H9 (cell line): ENCODE measurements around the gene ITGAE. TPM values are rescaled to one million over a fixed set of nuclear protein-coding genes. Genes with fewer than 3 reads are reported as not detected.

Experiments used
- DNase-seq: peaks from one replicate; pipeline ENCODE4 v3.0.0-alpha.2; 2017
- H2AFZ ChIP-seq: one replicate; pipeline ENCODE4 v1.6.1; 2013; ENCODE audit warnings: mild to moderate bottlenecking, low read length, control low read depth, moderate library complexity
- H2AK5ac ChIP-seq: 2 replicates; pipeline ENCODE4 v1.6.1; 2013; ENCODE audit warnings: low read length, control low read depth, mixed read lengths; ENCODE audit not compliant: insufficient read length
- H2BK120ac ChIP-seq: one replicate; pipeline ENCODE4 v1.6.1; 2013; ENCODE audit warnings: low read depth, mild to moderate bottlenecking, low read length, control low read depth, inconsistent platforms; ENCODE audit not compliant: poor library complexity, severe bottlenecking
- H2BK12ac ChIP-seq: 2 replicates; pipeline ENCODE4 v1.6.1; 2013; ENCODE audit warnings: low read length, control low read depth, mixed read lengths, low read depth; ENCODE audit not compliant: insufficient read length
- H2BK15ac ChIP-seq: 2 replicates; pipeline ENCODE4 v1.6.1; 2013; ENCODE audit warnings: low read depth, low read length, control low read depth
- H2BK20ac ChIP-seq: one replicate; pipeline ENCODE4 v1.6.1; 2013; ENCODE audit warnings: low read depth, mild to moderate bottlenecking, low read length, control low read depth, inconsistent platforms; ENCODE audit not compliant: poor library complexity, severe bottlenecking
- H2BK5ac ChIP-seq: 2 replicates; pipeline ENCODE4 v1.6.1; 2013; ENCODE audit warnings: low read length, control low read depth, mixed read lengths; ENCODE audit not compliant: insufficient read length
- H3K14ac ChIP-seq: 2 replicates; pipeline ENCODE4 v1.6.1; 2013; ENCODE audit warnings: low read length, control low read depth; ENCODE audit not compliant: insufficient read depth
- H3K18ac ChIP-seq: 2 replicates; pipeline ENCODE4 v1.6.1; 2013; ENCODE audit warnings: low read depth, mild to moderate bottlenecking, mixed read lengths, low read length, control low read depth; ENCODE audit not compliant: insufficient read length
- H3K23ac ChIP-seq: 2 replicates; pipeline ENCODE4 v1.6.1; 2013; ENCODE audit warnings: low read length, control low read depth, mixed read lengths, low read depth; ENCODE audit not compliant: insufficient read length
- H3K23me2 ChIP-seq: 2 replicates; pipeline ENCODE4 v1.6.1; 2013; ENCODE audit warnings: low read depth, mild to moderate bottlenecking, mixed read lengths, low read length, control low read depth; ENCODE audit not compliant: insufficient read length, poor library complexity, severe bottlenecking
- H3K27ac ChIP-seq: 2 replicates; pipeline ENCODE4 v1.5.1; 2013; ENCODE audit warnings: low read length, control low read depth, mixed read lengths, low read depth; ENCODE audit not compliant: insufficient read length
- H3K27me3 ChIP-seq: 2 replicates; pipeline ENCODE4 v1.6.1; 2013; ENCODE audit warnings: low read length, control low read depth, inconsistent platforms; ENCODE audit not compliant: insufficient read depth
- H3K4ac ChIP-seq: 2 replicates; pipeline ENCODE4 v1.6.1; 2013; ENCODE audit warnings: low read depth, mild to moderate bottlenecking, control low read depth, inconsistent platforms, low read length, moderate library complexity
- H3K4me1 ChIP-seq: 2 replicates; pipeline ENCODE4 v1.6.1; 2013; ENCODE audit warnings: low read length, control low read depth, inconsistent platforms; ENCODE audit not compliant: insufficient read depth
- H3K4me2 ChIP-seq: 2 replicates; pipeline ENCODE4 v1.6.1; 2013; ENCODE audit warnings: low read length, control low read depth, mixed read lengths; ENCODE audit not compliant: insufficient read length, insufficient read depth
- H3K56ac ChIP-seq: 2 replicates; pipeline ENCODE4 v1.6.1; 2013; ENCODE audit warnings: low read depth, mild to moderate bottlenecking, mixed read lengths, low read length, control low read depth; ENCODE audit not compliant: insufficient read length
- H3K79me1 ChIP-seq: 2 replicates; pipeline ENCODE4 v1.6.1; 2013; ENCODE audit warnings: low read depth, mild to moderate bottlenecking, moderate library complexity, low read length, control low read depth, inconsistent platforms; ENCODE audit not compliant: insufficient read depth, poor library complexity, severe bottlenecking
- H3K79me2 ChIP-seq: 2 replicates; pipeline ENCODE4 v1.6.1; 2013; ENCODE audit warnings: low read length, control low read depth, inconsistent platforms; ENCODE audit not compliant: insufficient read depth
- H3K9ac ChIP-seq: 2 replicates; pipeline ENCODE4 v1.6.1; 2013; ENCODE audit warnings: low read length, control low read depth, mixed read lengths; ENCODE audit not compliant: insufficient read length; ENCODE audit errors: extremely low read depth
- H3K9me3 ChIP-seq: one replicate; pipeline ENCODE4 v1.6.1; 2013; ENCODE audit warnings: low read depth, low read length, inconsistent platforms; ENCODE audit not compliant: control insufficient read depth
- H3T11ph ChIP-seq: one replicate; pipeline ENCODE4 v1.6.1; 2013; ENCODE audit warnings: mild to moderate bottlenecking, low read length, control low read depth, inconsistent platforms
- H4K20me1 ChIP-seq: one replicate; pipeline ENCODE4 v1.6.1; 2013; ENCODE audit not compliant: control insufficient read depth, insufficient read length, insufficient read depth
- H4K5ac ChIP-seq: 2 replicates; pipeline ENCODE4 v1.6.1; 2013; ENCODE audit warnings: low read depth, mild to moderate bottlenecking, mixed read lengths, low read length, control low read depth; ENCODE audit not compliant: insufficient read length
- H4K8ac ChIP-seq: replicated peaks from 2 replicates; pipeline ENCODE4 v1.6.1; 2013; ENCODE audit warnings: low read length, control low read depth, mixed read lengths, low read depth; ENCODE audit not compliant: insufficient read length
- H4K91ac ChIP-seq: 2 replicates; pipeline ENCODE4 v1.6.1; 2013; ENCODE audit warnings: low read depth, mild to moderate bottlenecking, moderate library complexity, mixed read lengths, low read length, control low read depth; ENCODE audit not compliant: insufficient read length
- H3K27ac Mint-ChIP-seq, 3 experiments: 2 replicates in 2 of 3; 3 replicates in 1 of 3; pipeline ENCODE4 v1.8.0; 2020 to 2021; ENCODE audit warnings: mixed read lengths in 3 of 3, mild to moderate bottlenecking in 1 of 3, moderate library complexity in 1 of 3
- H3K27me3 Mint-ChIP-seq: 2 replicates; pipeline ENCODE4 v1.8.0; 2021; ENCODE audit warnings: low read depth, mild to moderate bottlenecking, moderate library complexity, mixed read lengths
- H3K36me3 Mint-ChIP-seq, 3 experiments: 2 replicates in 2 of 3; 3 replicates in 1 of 3; pipeline ENCODE4 v1.8.0; 2020 to 2021; ENCODE audit warnings: low read depth in 3 of 3, mixed read lengths in 3 of 3; ENCODE audit not compliant: insufficient read depth in 1 of 3
- H3K4me1 Mint-ChIP-seq, 2 experiments: 2 replicates each; pipeline ENCODE4 v1.8.0; 2020; ENCODE audit warnings: mixed read lengths in 2 of 2
- H3K4me3 Mint-ChIP-seq, 2 experiments: 2 replicates in 1 of 2; 3 replicates in 1 of 2; pipeline ENCODE4 v1.8.0; 2020 to 2021; ENCODE audit warnings: mild to moderate bottlenecking in 2 of 2, mixed read lengths in 2 of 2, moderate library complexity in 1 of 2
- H3K9me3 Mint-ChIP-seq, 2 experiments: 2 replicates in 1 of 2; 3 replicates in 1 of 2; pipeline ENCODE4 v1.8.0; 2020; ENCODE audit warnings: mild to moderate bottlenecking in 2 of 2, mixed read lengths in 2 of 2, moderate library complexity in 1 of 2
- WGBS: extraction: QIAGEN DNeasy Blood & Tissue Kit; methylation state at CpG from one replicate; pipeline ENCODE4 v1.1.7; 2013; ENCODE audit warnings: missing lambda C conversion rate, low lambda C conversion rate, mixed read lengths; ENCODE audit not compliant: insufficient read length; ENCODE audit errors: extremely low coverage; 5-methylcytosine and 5-hydroxymethylcytosine counted together
- long read RNA-seq: library from polyadenylated mRNA; unstranded; transcript quantifications from one replicate; pipeline ENCODE4 v2.0.0, GENCODE V29; 2020
- total RNA-seq: library from RNA; stranded (reverse); gene quantifications from 2 replicates; pipeline ENCODE4 v1.2.1, GENCODE V29; 2021
- TF ChIP-seq, protein P1 (sequence below): fragments of 200-600 bp; sonication (generic); conservative IDR thresholded peaks from 3 replicates; pipeline ENCODE4 v1.8.0; 2021; ENCODE audit warnings: antibody characterized with exemption, mild to moderate bottlenecking

ITGAE gene
- 23.5 and 24.2 TPM in 2 replicates for total RNA-seq
- long read RNA-seq, transcript ITGAE-207 (4 exons, 672 nt) = major isoform, 10 of 17 reads
- long read RNA-seq, partial matches to known transcripts = 1 of 17 reads
- long read RNA-seq, other reads (novel, unspliced or antisense) = 2 of 17 reads

DNA sequence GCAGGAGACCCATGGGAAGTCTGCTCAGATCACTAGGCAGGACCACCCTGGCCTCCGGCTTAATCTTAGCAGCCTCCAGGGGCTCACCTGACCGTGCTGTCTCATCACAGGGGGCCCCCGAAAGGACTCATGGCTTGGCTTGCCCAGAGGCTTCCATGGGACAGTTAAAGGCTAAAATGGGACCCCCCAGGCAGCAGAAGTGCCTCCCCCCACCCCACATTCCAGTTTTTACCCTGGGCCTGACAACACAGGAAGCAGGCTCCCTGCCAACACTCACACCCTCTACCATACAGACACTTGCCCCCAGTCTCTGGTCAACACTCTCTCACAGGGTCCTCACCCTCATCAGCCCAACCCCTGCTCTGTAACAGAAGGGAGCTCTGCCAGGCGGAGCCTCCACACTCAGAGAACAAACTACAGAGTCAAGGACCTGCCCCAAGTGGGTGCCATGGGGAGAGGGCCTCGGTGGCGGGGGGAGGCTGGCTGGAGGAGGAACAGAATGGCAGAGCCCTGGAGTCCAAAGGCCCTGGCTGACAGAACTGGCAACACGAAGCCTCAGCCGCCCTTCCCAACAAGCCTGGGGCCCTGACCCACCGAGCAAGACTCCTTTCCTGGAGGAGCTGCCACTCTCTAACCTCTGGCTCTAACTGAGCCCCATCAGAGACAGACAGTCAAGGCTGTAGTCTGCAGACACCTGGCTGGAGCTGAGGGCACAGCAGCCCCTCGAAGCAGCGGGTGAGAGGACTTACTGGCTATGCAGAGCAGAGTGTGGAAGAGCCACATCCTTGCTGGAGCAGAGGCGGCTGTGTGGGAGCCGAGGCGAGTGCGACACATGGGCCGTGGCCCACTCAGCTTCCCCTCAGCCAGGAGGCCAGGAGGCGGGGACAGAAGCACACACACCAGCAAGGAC lies at the start of gene ITGAE:
ITGAE (minus strand) TSS at position 827 of the 910 bp plus-strand sequence; CDS start at position 783, 44 bp downstream.
- no peaks in the 10 kb centered on the region for H3K79me1 ChIP-seq
- H3T11ph ChIP-seq = no peak within 1 kb of the TSS
- H3K4me1 ChIP-seq = no peaks in the 10 kb centered on the region
- no peaks in the 10 kb centered on the region for H3K79me2 ChIP-seq
- H2BK5ac ChIP-seq = no peak within 1 kb of the TSS
- peak within 1 kb of the TSS; percentile 63; the same call in 1 of the 2 replicates for H3K14ac ChIP-seq
- H2BK20ac ChIP-seq = no peak within 1 kb of the TSS
- H3K27ac Mint-ChIP-seq = peak within 1 kb of the TSS in 2 of 3 experiments; percentile 77 to 87; a peak in 4 of 7 replicates
- TF ChIP-seq, protein P1, sequence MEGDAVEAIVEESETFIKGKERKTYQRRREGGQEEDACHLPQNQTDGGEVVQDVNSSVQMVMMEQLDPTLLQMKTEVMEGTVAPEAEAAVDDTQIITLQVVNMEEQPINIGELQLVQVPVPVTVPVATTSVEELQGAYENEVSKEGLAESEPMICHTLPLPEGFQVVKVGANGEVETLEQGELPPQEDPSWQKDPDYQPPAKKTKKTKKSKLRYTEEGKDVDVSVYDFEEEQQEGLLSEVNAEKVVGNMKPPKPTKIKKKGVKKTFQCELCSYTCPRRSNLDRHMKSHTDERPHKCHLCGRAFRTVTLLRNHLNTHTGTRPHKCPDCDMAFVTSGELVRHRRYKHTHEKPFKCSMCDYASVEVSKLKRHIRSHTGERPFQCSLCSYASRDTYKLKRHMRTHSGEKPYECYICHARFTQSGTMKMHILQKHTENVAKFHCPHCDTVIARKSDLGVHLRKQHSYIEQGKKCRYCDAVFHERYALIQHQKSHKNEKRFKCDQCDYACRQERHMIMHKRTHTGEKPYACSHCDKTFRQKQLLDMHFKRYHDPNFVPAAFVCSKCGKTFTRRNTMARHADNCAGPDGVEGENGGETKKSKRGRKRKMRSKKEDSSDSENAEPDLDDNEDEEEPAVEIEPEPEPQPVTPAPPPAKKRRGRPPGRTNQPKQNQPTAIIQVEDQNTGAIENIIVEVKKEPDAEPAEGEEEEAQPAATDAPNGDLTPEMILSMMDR = no peak
- no peak within 1 kb of the TSS for H4K5ac ChIP-seq
- no peak within 1 kb of the TSS for H2AFZ ChIP-seq
- H2AK5ac ChIP-seq = no peak within 1 kb of the TSS
- H3K9me3 Mint-ChIP-seq = no peaks in the 10 kb centered on the region; a peak in 1 of 5 replicates
- no peak within 1 kb of the TSS for H4K8ac ChIP-seq
- H3K4me2 ChIP-seq = no peak within 1 kb of the TSS
- H2BK12ac ChIP-seq = no peak within 1 kb of the TSS
- H4K20me1 ChIP-seq = no peaks in the 10 kb centered on the region
- H3K9ac ChIP-seq = no peak within 1 kb of the TSS
- H3K27ac ChIP-seq = no peak within 1 kb of the TSS
- no peak within 1 kb of the TSS for H4K91ac ChIP-seq
- H3K27me3 ChIP-seq = no peaks in the 10 kb centered on the region
- no peak within 1 kb of the TSS for H3K23ac ChIP-seq
- H3K9me3 ChIP-seq = no peaks in the 10 kb centered on the region
- H3K27me3 Mint-ChIP-seq = no peaks in the 10 kb centered on the region; the same call in 1 of the 2 replicates
- no peak within 1 kb of the TSS for H3K56ac ChIP-seq
- H3K23me2 ChIP-seq = no peaks in the 10 kb centered on the region
- no peak within 1 kb of the TSS for H2BK120ac ChIP-seq
- H3K36me3 Mint-ChIP-seq = peaks cover 1 to 20% (median 12%) of the 10 kb centered on the region in 3 experiments; a peak in 5 of 7 replicates
- H3K18ac ChIP-seq = no peak within 1 kb of the TSS
- no peak within 1 kb of the TSS for H3K4me3 Mint-ChIP-seq
- no peak within 1 kb of the TSS for H3K4ac ChIP-seq
- H3K4me1 Mint-ChIP-seq = peaks cover 0 to 9% of the 10 kb centered on the region in 2 experiments; a peak in 2 of 4 replicates
- no peak within 1 kb of the TSS for H2BK15ac ChIP-seq
- no CpG with 5 or more reads among the region's 17 CpGs for WGBS
- no peak for DNase-seq
